Lower leg skin (tissue), 4 donors: ENCODE results near the gene MED29. TPM values are rescaled to one million over a fixed set of nuclear protein-coding genes. Genes with fewer than 3 reads are reported as not detected.

Experiments
- DNase-seq, 2 donors: peaks; one replicate each; pipeline ENCODE4 v3.0.0-alpha.2; 2019; ENCODE audit warnings: low spot score in 2 of 2
- H3K4me3 ChIP-seq: fragments of 200-600 bp; sonication (generic); 2 replicates; pipeline ENCODE4 v1.5.1; 2017; ENCODE audit warnings: mild to moderate bottlenecking, low read depth; ENCODE audit not compliant: poor library complexity, severe bottlenecking
- CTCF ChIP-seq, 3 donors: fragments of 450-650 bp; IDR thresholded peaks; one replicate each; pipeline ENCODE4 v1.5.1; 2016; ENCODE audit warnings: antibody characterized with exemption in 3 of 3, mild to moderate bottlenecking in 3 of 3, moderate library complexity in 2 of 3
- POLR2A ChIP-seq, 2 donors: fragments of 450-650 bp; IDR thresholded peaks; one replicate each; pipeline ENCODE4 v1.6.1; 2016 to 2017; ENCODE audit warnings: antibody characterized with exemption in 2 of 2, mild to moderate bottlenecking in 1 of 2, moderate library complexity in 1 of 2
- WGBS, 2 donors: methylation state at CpG; one replicate each; pipeline ENCODE4 v1.1.5; 2018; 5-methylcytosine and 5-hydroxymethylcytosine counted together
- intact Hi-C: fragments of 100-400 bp; cut with DNase I; formaldehyde crosslinking; loops from one replicate; pipeline ENCODE4 v1.15.0; 2023; ENCODE audit warnings: low total_unique reads
- total RNA-seq, 4 donors: library from RNA; depleted of rRNA; stranded (reverse); fragments of >200 nt; gene quantifications; one replicate each; pipeline ENCODE4 v1.1.0, GENCODE V29; 2016

MED29 gene
- total RNA-seq, 4 donors from 2014 or later: 30.3 to 35.8 (median 33.3) TPM

GRCh38 chr19:39423258-39424086 is 32.3 kb downstream of the MED29 start:
- H3K4me3 ChIP-seq: no peak overlapping the region
- DNase-seq: no peak
- intact Hi-C loops: no loop called here
- WGBS, 2 donors: 79 to 86% methylated on average over 31 to 35 of the region's 35 CpGs
- TF ChIP-seq CTCF (IDR thresholded peaks at IDR 0.05) (no peak), POLR2A (IDR thresholded peaks at IDR 0.05) (no peak)

- WGBS, 2 donors: 80 to 86% methylated on average over 5 to 9 of the region's 16 CpGs
- TF ChIP-seq POLR2A (IDR thresholded peaks at IDR 0.05) (no peak), CTCF (IDR thresholded peaks at IDR 0.05) (no peak)
- H3K4me3 ChIP-seq: no peak overlapping the region
- intact Hi-C loops: no loop called here
- no peak for DNase-seq
These were observed 33.8 kb downstream of the MED29 start for GRCh38 chr19:39424934-39425333.

GRCh38 chr19:39425744-39426143 is 34.6 kb downstream of the MED29 start:
- TF ChIP-seq CTCF (IDR thresholded peaks at IDR 0.05): no peak
- no peak for TF ChIP-seq POLR2A (IDR thresholded peaks at IDR 0.05)
- WGBS, 2 donors: 83 to 88% methylated on average over 7 of the region's 7 CpGs
- intact Hi-C loops: no loop called here
- no peak overlapping the region for H3K4me3 ChIP-seq
- DNase-seq: no peak

GRCh38 chr19:39426170-39426569 is 35.0 kb downstream of the MED29 start:
- intact Hi-C loops: no loop called here
- WGBS, 2 donors: 58 to 62% methylated on average over 5 of the region's 5 CpGs
- no peak overlapping the region for H3K4me3 ChIP-seq
- DNase-seq: no peak
- TF ChIP-seq POLR2A (IDR thresholded peaks at IDR 0.05) (no peak), CTCF (IDR thresholded peaks at IDR 0.05) (no peak)

GRCh38 chr19:39427707-39428106 is 36.5 kb downstream of the MED29 start:
- WGBS, 2 donors: 91% methylated on average over 11 of the region's 11 CpGs
- intact Hi-C loops: no loop called here
- DNase-seq: no peak
- no peak overlapping the region for H3K4me3 ChIP-seq
- no peak for TF ChIP-seq POLR2A (IDR thresholded peaks at IDR 0.05)
- no peak for TF ChIP-seq CTCF (IDR thresholded peaks at IDR 0.05)
